ENCODE results near the gene FUCA1. TPM values are rescaled to one million over a fixed set of nuclear protein-coding genes. Genes with fewer than 3 reads are reported as not detected.

The FUCA1 gene
- total and polyA plus RNA-seq, 2 of the 8 experiments (the other 6 are each of a cell fraction or from before 2014, with no cell fraction given) = 5.9 to 6.4 TPM

- TF ChIP-seq RXRA (IDR thresholded peaks at IDR 0.05; ENCODE audit: insufficient read depth, low read depth, low read length) = no peak
- no peak for TF ChIP-seq SP1 (IDR thresholded peaks at IDR 0.05; ENCODE audit: low read depth, low read length)
- TF ChIP-seq POLR2A (IDR thresholded peaks at IDR 0.05; ENCODE audit: control extremely low read depth in 1 of 2, low read depth in 2 of 2, low read length in 2 of 2) = no peak
- no peak for TF ChIP-seq NRF1 (IDR thresholded peaks at IDR 0.05; ENCODE audit: low read depth, low read length)
- no peak for TF ChIP-seq SIN3A (conservative IDR thresholded peaks at IDR 0.05 in 1 of 2, IDR thresholded peaks at IDR 0.05 in 1 of 2; ENCODE audit: low read depth in 1 of 2, low read length in 2 of 2)
- no peak for TF ChIP-seq ZNF274 (IDR thresholded peaks at IDR 0.05; ENCODE audit: borderline replicate concordance, extremely low read depth, low read length)
- no peak for TF ChIP-seq HDAC2 (IDR thresholded peaks at IDR 0.05; ENCODE audit: borderline replicate concordance in 1 of 2, low read depth in 2 of 2, low read length in 2 of 2)
- TF ChIP-seq SAP30 (IDR thresholded peaks at IDR 0.05; ENCODE audit: insufficient read depth, insufficient replicate concordance, low read length) = no peak
- TF ChIP-seq EGR1 (IDR thresholded peaks at IDR 0.05; ENCODE audit: borderline replicate concordance, low read depth, low read length) = no peak
- no peak for TF ChIP-seq POLR2AphosphoS5 (IDR thresholded peaks at IDR 0.05; ENCODE audit: low read depth, low read length)
- TF ChIP-seq KDM4A (IDR thresholded peaks at IDR 0.05; ENCODE audit: low read depth, low read length, severe bottlenecking) = no peak
- H3K18ac ChIP-seq (ENCODE audit: extremely low read depth, low read length) = no peak overlapping the region
- H3K56ac ChIP-seq (replicated peaks; ENCODE audit: insufficient read length, low read depth, low read length) = no peak overlapping the region
- H3K79me1 ChIP-seq (ENCODE audit: low read depth, low read length) = no peaks in the 10 kb centered on the region
- H2AFZ ChIP-seq (ENCODE audit: low read length) = no peak overlapping the region
- H4K20me1 ChIP-seq (replicated peaks in 1 of 2; ENCODE audit: control insufficient read depth in 1 of 2, insufficient read depth in 2 of 2, low read length in 2 of 2) = no peaks in the 10 kb centered on the region
- H4K5ac ChIP-seq (ENCODE audit: insufficient read length, low read depth, low read length) = no peak overlapping the region
- no peak overlapping the region for H2AK5ac ChIP-seq (ENCODE audit: low read depth, low read length)
- no peak overlapping the region for H3K9ac ChIP-seq (replicated peaks in 1 of 4; ENCODE audit: extremely low read depth in 1 of 4, low read depth in 3 of 4, low read length in 3 of 4)
- H3K14ac ChIP-seq (ENCODE audit: insufficient read length) = no peak overlapping the region
- H2BK20ac ChIP-seq (ENCODE audit: low read length) = no peak overlapping the region
- no peaks in the 10 kb centered on the region for H3K36me3 ChIP-seq (ENCODE audit: control insufficient read depth in 2 of 4, insufficient read depth in 4 of 4, low read length in 3 of 4)
- 0 out of 7 replicates have a peak, but pooled peaks cover 0 to 2% (median 0%) of the 10 kb centered on the region in 4 experiments for H3K4me1 ChIP-seq (replicated peaks in 1 of 4; ENCODE audit: control insufficient read depth in 3 of 4, insufficient read depth in 4 of 4, low read length in 3 of 4)
- no peak overlapping the region for H2BK15ac ChIP-seq (ENCODE audit: low read length)
- no peaks in the 10 kb centered on the region for H3K27me3 ChIP-seq (replicated peaks in 1 of 4; ENCODE audit: control insufficient read depth in 3 of 4, extremely low read depth in 1 of 4, insufficient read depth in 3 of 4, low read length in 3 of 4)
- ChIA-PET CTCF (ENCODE audit: partially characterized antibody) (no interaction called here), POLR2A (ENCODE audit: partially characterized antibody) (no interaction called here)
- no peak overlapping the region for H3K23ac ChIP-seq (ENCODE audit: insufficient read length)
- H3K23me2 ChIP-seq (ENCODE audit: low read depth, low read length) = no peaks in the 10 kb centered on the region
- H3K9me3 ChIP-seq (ENCODE audit: insufficient read depth in 2 of 2, low read depth in 1 of 2, low read length in 1 of 2) = no peaks in the 10 kb centered on the region
- no peak overlapping the region for H2BK5ac ChIP-seq (ENCODE audit: low read depth, low read length)
- H3K4ac ChIP-seq (replicated peaks; ENCODE audit: insufficient read length, low read depth, low read length) = no peak overlapping the region
- H3K4me3 ChIP-seq (ENCODE audit: extremely low read depth in 1 of 4, insufficient read depth in 2 of 4, low read depth in 3 of 4, low read length in 4 of 4) = no peak overlapping the region
- no peak for DNase-seq (ENCODE audit: low read depth in 1 of 2, low spot score in 2 of 2)
- no peak overlapping the region for H4K8ac ChIP-seq (ENCODE audit: extremely low read depth, insufficient read depth, low read length)
- H2BK120ac ChIP-seq (replicated peaks; ENCODE audit: low read depth, low read length) = no peak overlapping the region
- no peak overlapping the region for H4K91ac ChIP-seq (replicated peaks; ENCODE audit: insufficient read length, low read length)
- no peaks in the 10 kb centered on the region for H3K79me2 ChIP-seq (ENCODE audit: control insufficient read depth in 1 of 2, insufficient read depth in 2 of 2, low read length in 2 of 2)
- WGBS, 2 experiments (ENCODE audit: extremely low coverage in 1 of 2, insufficient coverage in 1 of 2, insufficient read length in 1 of 2, insufficient replicate concordance in 2 of 2, low coverage in 1 of 2, low lambda C conversion rate in 2 of 2, missing lambda C conversion rate in 1 of 2) = 97% methylated on average over 5 of the region's 5 CpGs; no CpG with 5 or more reads in 1 of the 2 experiments
- no peak overlapping the region for H3K4me2 ChIP-seq (ENCODE audit: insufficient read depth in 1 of 2, low read depth in 2 of 2, low read length in 2 of 2)
- no peak for FAIRE-seq
- H2BK12ac ChIP-seq (ENCODE audit: low read depth, low read length) = no peak overlapping the region
- H3K27ac ChIP-seq (ENCODE audit: low read depth, low read length) = no peak overlapping the region
These were observed 27.0 kb upstream of the FUCA1 start for GRCh38 chr1:23895082-23895481.

All from H1 (cell line).